Type B pancreatic cell (in vitro differentiated cells): Measurements from ENCODE around the gene ZDHHC1. TPM values are rescaled to one million over a fixed set of nuclear protein-coding genes. Genes with fewer than 3 reads are reported as not detected.
"Not testable (repeated sequence)": the region's sequence is repeated elsewhere in the genome, so short reads cannot be mapped to it uniquely, and the experiment has no call there.

Experiments used
- DNase-seq: peaks from one replicate; pipeline ENCODE4 v3.0.0; 2021; ENCODE audit warnings: mixed read lengths; ENCODE audit not compliant: unreplicated experiment; ENCODE audit errors: extremely low spot score
- H3K27ac Mint-ChIP-seq: 2 replicates; pipeline ENCODE4 v1.8.0; 2021; ENCODE audit warnings: mild to moderate bottlenecking, mixed read lengths
- H3K27me3 Mint-ChIP-seq: 2 replicates; pipeline ENCODE4 v1.8.0; 2021; ENCODE audit warnings: mixed read lengths
- H3K36me3 Mint-ChIP-seq: 2 replicates; pipeline ENCODE4 v1.8.0; 2021; ENCODE audit warnings: mixed read lengths
- H3K4me1 Mint-ChIP-seq: one replicate; pipeline ENCODE4 v1.8.0; 2021; ENCODE audit warnings: mixed read lengths; ENCODE audit not compliant: unreplicated experiment
- H3K4me3 Mint-ChIP-seq: 2 replicates; pipeline ENCODE4 v1.8.0; 2021; ENCODE audit warnings: mild to moderate bottlenecking, mixed read lengths
- H3K9me3 Mint-ChIP-seq: 2 replicates; pipeline ENCODE4 v1.8.0; 2021; ENCODE audit warnings: mixed read lengths
- total RNA-seq: library from RNA; stranded (reverse); gene quantifications from 2 replicates; pipeline ENCODE4 v1.2.1, GENCODE V29; 2021; ENCODE audit warnings: low replicate concordance
- TF ChIP-seq, protein P1 (sequence below): fragments of 200-600 bp; sonication (generic); conservative IDR thresholded peaks from 2 replicates; pipeline ENCODE4 v1.5.0; 2021; ENCODE audit warnings: antibody characterized with exemption, mild to moderate bottlenecking

The ZDHHC1 gene
- total RNA-seq, 1 donor from 2014 or later = 11.3 TPM

- Mint-ChIP-seq H3K9me3 (no peaks in the 10 kb centered on the region), H3K27me3 (peaks cover 4% of the 10 kb centered on the region), H3K4me1 (no peaks in the 10 kb centered on the region), H3K27ac (peak overlapping the region; percentile 36), H3K36me3 (no peaks in the 10 kb centered on the region), H3K4me3 (no peak overlapping the region)
- TF ChIP-seq, protein P1, sequence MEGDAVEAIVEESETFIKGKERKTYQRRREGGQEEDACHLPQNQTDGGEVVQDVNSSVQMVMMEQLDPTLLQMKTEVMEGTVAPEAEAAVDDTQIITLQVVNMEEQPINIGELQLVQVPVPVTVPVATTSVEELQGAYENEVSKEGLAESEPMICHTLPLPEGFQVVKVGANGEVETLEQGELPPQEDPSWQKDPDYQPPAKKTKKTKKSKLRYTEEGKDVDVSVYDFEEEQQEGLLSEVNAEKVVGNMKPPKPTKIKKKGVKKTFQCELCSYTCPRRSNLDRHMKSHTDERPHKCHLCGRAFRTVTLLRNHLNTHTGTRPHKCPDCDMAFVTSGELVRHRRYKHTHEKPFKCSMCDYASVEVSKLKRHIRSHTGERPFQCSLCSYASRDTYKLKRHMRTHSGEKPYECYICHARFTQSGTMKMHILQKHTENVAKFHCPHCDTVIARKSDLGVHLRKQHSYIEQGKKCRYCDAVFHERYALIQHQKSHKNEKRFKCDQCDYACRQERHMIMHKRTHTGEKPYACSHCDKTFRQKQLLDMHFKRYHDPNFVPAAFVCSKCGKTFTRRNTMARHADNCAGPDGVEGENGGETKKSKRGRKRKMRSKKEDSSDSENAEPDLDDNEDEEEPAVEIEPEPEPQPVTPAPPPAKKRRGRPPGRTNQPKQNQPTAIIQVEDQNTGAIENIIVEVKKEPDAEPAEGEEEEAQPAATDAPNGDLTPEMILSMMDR = no peak
- no peak for DNase-seq
Observed at GRCh38 chr16:67378642-67379041, 37.6 kb downstream of the ZDHHC1 start.

- peaks cover 11% of the 10 kb centered on the region for H3K27me3 Mint-ChIP-seq
- DNase-seq, H3K4me1 Mint-ChIP-seq, H3K4me3 Mint-ChIP-seq, H3K27ac Mint-ChIP-seq, H3K36me3 Mint-ChIP-seq, H3K9me3 Mint-ChIP-seq: not testable (repeated sequence)
Observed at GRCh38 chr16:67376012-67376411, 40.3 kb downstream of the ZDHHC1 start.

GRCh38 chr16:67372664-67373063, 43.6 kb downstream of the ZDHHC1 start:
- Mint-ChIP-seq H3K27ac (no peak overlapping the region), H3K27me3 (peaks cover 8% of the 10 kb centered on the region), H3K4me3 (no peak overlapping the region), H3K4me1 (peaks cover 5% of the 10 kb centered on the region), H3K36me3 (no peaks in the 10 kb centered on the region), H3K9me3 (no peaks in the 10 kb centered on the region)
- TF ChIP-seq, protein P1 = peak; percentile 66
- DNase-seq = no peak

DNA sequence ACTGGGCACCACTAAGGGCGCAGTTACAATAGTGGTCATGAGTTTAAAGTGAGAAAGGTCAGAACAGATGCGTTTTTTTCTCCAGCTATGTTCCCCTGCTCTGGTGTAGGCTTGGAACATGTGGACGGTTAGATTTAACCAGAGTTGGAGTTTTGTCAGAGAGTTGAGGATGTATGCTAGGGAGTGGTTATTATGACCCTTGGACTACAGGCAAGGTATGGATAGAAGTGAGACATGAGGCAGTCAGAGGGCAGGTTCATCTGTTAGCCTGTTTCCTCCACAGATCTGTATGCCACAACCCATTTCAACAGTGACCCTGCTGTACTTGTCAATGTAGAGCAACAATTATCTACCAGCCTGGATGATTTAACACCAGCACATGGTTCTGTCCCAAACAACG, 45.6 kb downstream of the ZDHHC1 start:
- Mint-ChIP-seq H3K36me3 (no peaks in the 10 kb centered on the region), H3K27ac (no peak overlapping the region), H3K27me3 (peaks cover 7% of the 10 kb centered on the region), H3K9me3 (no peaks in the 10 kb centered on the region), H3K4me1 (peaks cover 5% of the 10 kb centered on the region), H3K4me3 (no peak overlapping the region)
- TF ChIP-seq, protein P1 = no peak
- no peak for DNase-seq

DNA sequence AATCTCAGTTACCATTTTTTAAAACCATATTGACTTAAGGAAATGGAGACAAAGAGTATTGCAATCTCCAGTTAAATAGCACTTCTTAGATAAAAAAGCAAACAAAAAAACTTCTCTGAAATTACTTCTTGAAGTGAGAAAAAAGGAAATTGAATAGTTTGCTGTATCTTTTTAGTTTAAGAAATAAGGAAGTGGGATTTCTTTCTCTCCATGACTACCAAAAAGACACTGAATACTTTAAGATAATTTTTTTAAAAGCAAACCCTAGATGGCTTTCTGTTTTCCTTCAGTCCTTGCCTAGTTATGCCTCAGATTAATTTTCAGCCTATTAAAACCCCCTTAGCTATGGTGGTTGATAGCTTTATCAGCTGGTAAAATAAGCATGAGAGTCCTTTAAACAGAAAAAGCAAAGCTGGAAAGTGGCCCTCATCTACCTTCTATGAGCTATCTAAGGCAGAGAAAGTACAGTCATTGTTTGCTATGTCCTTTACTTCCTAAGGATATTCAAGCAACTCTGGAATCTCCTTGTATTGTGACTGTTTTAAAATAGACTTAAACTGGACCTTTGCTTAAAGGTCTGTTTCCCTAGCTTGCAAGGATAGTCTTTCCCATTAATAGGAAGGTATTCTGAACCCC, 51.6 kb downstream of the ZDHHC1 start:
- TF ChIP-seq, protein P1 = no peak
- no peak for DNase-seq
- no peaks in the 10 kb centered on the region for H3K36me3 Mint-ChIP-seq
- H3K27me3 Mint-ChIP-seq = peaks cover 20% of the 10 kb centered on the region
- no peaks in the 10 kb centered on the region for H3K9me3 Mint-ChIP-seq
- H3K4me3 Mint-ChIP-seq = no peak overlapping the region
- H3K27ac Mint-ChIP-seq = no peak overlapping the region
- H3K4me1 Mint-ChIP-seq = peaks cover 13% of the 10 kb centered on the region

- Mint-ChIP-seq H3K4me1 (peaks cover 18% of the 10 kb centered on the region), H3K27ac (no peak overlapping the region), H3K27me3 (peaks cover 30% of the 10 kb centered on the region), H3K36me3 (no peaks in the 10 kb centered on the region), H3K9me3 (no peaks in the 10 kb centered on the region), H3K4me3 (no peak overlapping the region)
- DNase-seq = no peak
- TF ChIP-seq, protein P1 = no peak
Observed at GRCh38 chr16:67361038-67361437, 55.2 kb downstream of the ZDHHC1 start.

- not testable (repeated sequence) for H3K27ac Mint-ChIP-seq, H3K36me3 Mint-ChIP-seq, DNase-seq, H3K9me3 Mint-ChIP-seq, H3K4me3 Mint-ChIP-seq
- Mint-ChIP-seq H3K27me3 (peaks cover 30% of the 10 kb centered on the region), H3K4me1 (peaks cover 13% of the 10 kb centered on the region)
Observed at GRCh38 chr16:67359540-67360269, 56.6 kb downstream of the ZDHHC1 start.
